H9 (cell line): ENCODE data around the gene CREB3L4. TPM values are rescaled to one million over a fixed set of nuclear protein-coding genes. Genes with fewer than 3 reads are reported as not detected.

Source experiments
- DNase-seq: peaks from one replicate; pipeline ENCODE4 v3.0.0-alpha.2; 2017
- H2AFZ ChIP-seq: one replicate; pipeline ENCODE4 v1.6.1; 2013; ENCODE audit warnings: mild to moderate bottlenecking, low read length, control low read depth, moderate library complexity
- H2AK5ac ChIP-seq: 2 replicates; pipeline ENCODE4 v1.6.1; 2013; ENCODE audit warnings: low read length, control low read depth, mixed read lengths; ENCODE audit not compliant: insufficient read length
- H2BK120ac ChIP-seq: one replicate; pipeline ENCODE4 v1.6.1; 2013; ENCODE audit warnings: low read depth, mild to moderate bottlenecking, low read length, control low read depth, inconsistent platforms; ENCODE audit not compliant: poor library complexity, severe bottlenecking
- H2BK12ac ChIP-seq: 2 replicates; pipeline ENCODE4 v1.6.1; 2013; ENCODE audit warnings: low read length, control low read depth, mixed read lengths, low read depth; ENCODE audit not compliant: insufficient read length
- H2BK15ac ChIP-seq: 2 replicates; pipeline ENCODE4 v1.6.1; 2013; ENCODE audit warnings: low read depth, low read length, control low read depth
- H2BK20ac ChIP-seq: one replicate; pipeline ENCODE4 v1.6.1; 2013; ENCODE audit warnings: low read depth, mild to moderate bottlenecking, low read length, control low read depth, inconsistent platforms; ENCODE audit not compliant: poor library complexity, severe bottlenecking
- H2BK5ac ChIP-seq: 2 replicates; pipeline ENCODE4 v1.6.1; 2013; ENCODE audit warnings: low read length, control low read depth, mixed read lengths; ENCODE audit not compliant: insufficient read length
- H3K14ac ChIP-seq: 2 replicates; pipeline ENCODE4 v1.6.1; 2013; ENCODE audit warnings: low read length, control low read depth; ENCODE audit not compliant: insufficient read depth
- H3K18ac ChIP-seq: 2 replicates; pipeline ENCODE4 v1.6.1; 2013; ENCODE audit warnings: low read depth, mild to moderate bottlenecking, mixed read lengths, low read length, control low read depth; ENCODE audit not compliant: insufficient read length
- H3K23ac ChIP-seq: 2 replicates; pipeline ENCODE4 v1.6.1; 2013; ENCODE audit warnings: low read length, control low read depth, mixed read lengths, low read depth; ENCODE audit not compliant: insufficient read length
- H3K23me2 ChIP-seq: 2 replicates; pipeline ENCODE4 v1.6.1; 2013; ENCODE audit warnings: low read depth, mild to moderate bottlenecking, mixed read lengths, low read length, control low read depth; ENCODE audit not compliant: insufficient read length, poor library complexity, severe bottlenecking
- H3K27ac ChIP-seq: 2 replicates; pipeline ENCODE4 v1.5.1; 2013; ENCODE audit warnings: low read length, control low read depth, mixed read lengths, low read depth; ENCODE audit not compliant: insufficient read length
- H3K27me3 ChIP-seq: 2 replicates; pipeline ENCODE4 v1.6.1; 2013; ENCODE audit warnings: low read length, control low read depth, inconsistent platforms; ENCODE audit not compliant: insufficient read depth
- H3K4ac ChIP-seq: 2 replicates; pipeline ENCODE4 v1.6.1; 2013; ENCODE audit warnings: low read depth, mild to moderate bottlenecking, control low read depth, inconsistent platforms, low read length, moderate library complexity
- H3K4me1 ChIP-seq: 2 replicates; pipeline ENCODE4 v1.6.1; 2013; ENCODE audit warnings: low read length, control low read depth, inconsistent platforms; ENCODE audit not compliant: insufficient read depth
- H3K4me2 ChIP-seq: 2 replicates; pipeline ENCODE4 v1.6.1; 2013; ENCODE audit warnings: low read length, control low read depth, mixed read lengths; ENCODE audit not compliant: insufficient read length, insufficient read depth
- H3K56ac ChIP-seq: 2 replicates; pipeline ENCODE4 v1.6.1; 2013; ENCODE audit warnings: low read depth, mild to moderate bottlenecking, mixed read lengths, low read length, control low read depth; ENCODE audit not compliant: insufficient read length
- H3K79me1 ChIP-seq: 2 replicates; pipeline ENCODE4 v1.6.1; 2013; ENCODE audit warnings: low read depth, mild to moderate bottlenecking, moderate library complexity, low read length, control low read depth, inconsistent platforms; ENCODE audit not compliant: insufficient read depth, poor library complexity, severe bottlenecking
- H3K79me2 ChIP-seq: 2 replicates; pipeline ENCODE4 v1.6.1; 2013; ENCODE audit warnings: low read length, control low read depth, inconsistent platforms; ENCODE audit not compliant: insufficient read depth
- H3K9ac ChIP-seq: 2 replicates; pipeline ENCODE4 v1.6.1; 2013; ENCODE audit warnings: low read length, control low read depth, mixed read lengths; ENCODE audit not compliant: insufficient read length; ENCODE audit errors: extremely low read depth
- H3K9me3 ChIP-seq: one replicate; pipeline ENCODE4 v1.6.1; 2013; ENCODE audit warnings: low read depth, low read length, inconsistent platforms; ENCODE audit not compliant: control insufficient read depth
- H3T11ph ChIP-seq: one replicate; pipeline ENCODE4 v1.6.1; 2013; ENCODE audit warnings: mild to moderate bottlenecking, low read length, control low read depth, inconsistent platforms
- H4K20me1 ChIP-seq: one replicate; pipeline ENCODE4 v1.6.1; 2013; ENCODE audit not compliant: control insufficient read depth, insufficient read length, insufficient read depth
- H4K5ac ChIP-seq: 2 replicates; pipeline ENCODE4 v1.6.1; 2013; ENCODE audit warnings: low read depth, mild to moderate bottlenecking, mixed read lengths, low read length, control low read depth; ENCODE audit not compliant: insufficient read length
- H4K8ac ChIP-seq: replicated peaks from 2 replicates; pipeline ENCODE4 v1.6.1; 2013; ENCODE audit warnings: low read length, control low read depth, mixed read lengths, low read depth; ENCODE audit not compliant: insufficient read length
- H4K91ac ChIP-seq: 2 replicates; pipeline ENCODE4 v1.6.1; 2013; ENCODE audit warnings: low read depth, mild to moderate bottlenecking, moderate library complexity, mixed read lengths, low read length, control low read depth; ENCODE audit not compliant: insufficient read length
- H3K27ac Mint-ChIP-seq, 3 experiments: 2 replicates in 2 of 3; 3 replicates in 1 of 3; pipeline ENCODE4 v1.8.0; 2020 to 2021; ENCODE audit warnings: mixed read lengths in 3 of 3, mild to moderate bottlenecking in 1 of 3, moderate library complexity in 1 of 3
- H3K27me3 Mint-ChIP-seq: 2 replicates; pipeline ENCODE4 v1.8.0; 2021; ENCODE audit warnings: low read depth, mild to moderate bottlenecking, moderate library complexity, mixed read lengths
- H3K36me3 Mint-ChIP-seq, 3 experiments: 2 replicates in 2 of 3; 3 replicates in 1 of 3; pipeline ENCODE4 v1.8.0; 2020 to 2021; ENCODE audit warnings: low read depth in 3 of 3, mixed read lengths in 3 of 3; ENCODE audit not compliant: insufficient read depth in 1 of 3
- H3K4me1 Mint-ChIP-seq, 2 experiments: 2 replicates each; pipeline ENCODE4 v1.8.0; 2020; ENCODE audit warnings: mixed read lengths in 2 of 2
- H3K4me3 Mint-ChIP-seq, 2 experiments: 2 replicates in 1 of 2; 3 replicates in 1 of 2; pipeline ENCODE4 v1.8.0; 2020 to 2021; ENCODE audit warnings: mild to moderate bottlenecking in 2 of 2, mixed read lengths in 2 of 2, moderate library complexity in 1 of 2
- H3K9me3 Mint-ChIP-seq, 2 experiments: 2 replicates in 1 of 2; 3 replicates in 1 of 2; pipeline ENCODE4 v1.8.0; 2020; ENCODE audit warnings: mild to moderate bottlenecking in 2 of 2, mixed read lengths in 2 of 2, moderate library complexity in 1 of 2
- CTCF ChIP-seq: fragments of 200-600 bp; sonication (generic); conservative IDR thresholded peaks from 3 replicates; pipeline ENCODE4 v1.8.0; 2021; ENCODE audit warnings: antibody characterized with exemption, mild to moderate bottlenecking
- WGBS: extraction: QIAGEN DNeasy Blood & Tissue Kit; methylation state at CpG from one replicate; pipeline ENCODE4 v1.1.7; 2013; ENCODE audit warnings: missing lambda C conversion rate, low lambda C conversion rate, mixed read lengths; ENCODE audit not compliant: insufficient read length; ENCODE audit errors: extremely low coverage; 5-methylcytosine and 5-hydroxymethylcytosine counted together
- total RNA-seq: library from RNA; stranded (reverse); gene quantifications from 2 replicates; pipeline ENCODE4 v1.2.1, GENCODE V29; 2021

The CREB3L4 gene
- total RNA-seq, 1 experiment from 2014 or later, result 27.6 TPM

- no peaks in the 10 kb centered on the region for H3K4me1 ChIP-seq
- H2BK5ac ChIP-seq, result no peak overlapping the region
- no peak overlapping the region for H4K5ac ChIP-seq
- H3K79me2 ChIP-seq, result peaks cover 31% of the 10 kb centered on the region; the same call in 1 of the 2 replicates
- H3T11ph ChIP-seq, result no peak overlapping the region
- no peak for TF ChIP-seq CTCF
- Mint-ChIP-seq H3K4me3 (peak overlapping the region; percentile 89 to 94), H3K27ac (peak overlapping the region; percentile 90 to 97 (median 92); a peak in 5 of 7 replicates), H3K36me3 (peaks cover 33 to 40% (median 36%) of the 10 kb centered on the region in 3 experiments), H3K27me3 (no peaks in the 10 kb centered on the region), H3K4me1 (peaks cover 48 to 63% of the 10 kb centered on the region in 2 experiments), H3K9me3 (peaks cover 0 to 4% of the 10 kb centered on the region in 2 experiments; a peak in 2 of 5 replicates)
- peaks cover 29% of the 10 kb centered on the region for H3K23me2 ChIP-seq
- DNase-seq, result no peak
- H3K9me3 ChIP-seq, result no peaks in the 10 kb centered on the region
- H3K56ac ChIP-seq, result no peak overlapping the region
- no peak overlapping the region for H3K4ac ChIP-seq
- H4K8ac ChIP-seq, result no peak overlapping the region
- WGBS, result no CpG with 5 or more reads among the region's 4 CpGs
- no peak overlapping the region for H2BK120ac ChIP-seq
- no peaks in the 10 kb centered on the region for H3K27me3 ChIP-seq
- no peak overlapping the region for H3K27ac ChIP-seq
- H2BK20ac ChIP-seq, result no peak overlapping the region
- no peak overlapping the region for H3K18ac ChIP-seq
- H3K9ac ChIP-seq, result peak overlapping the region; percentile 96
- H3K14ac ChIP-seq, result no peak overlapping the region
- no peaks in the 10 kb centered on the region for H4K20me1 ChIP-seq
- H4K91ac ChIP-seq, result no peak overlapping the region
- H3K23ac ChIP-seq, result no peak overlapping the region
- no peak overlapping the region for H2AK5ac ChIP-seq
- H2BK15ac ChIP-seq, result no peak overlapping the region
- peaks cover 15% of the 10 kb centered on the region for H3K79me1 ChIP-seq
- no peak overlapping the region for H2AFZ ChIP-seq
- no peak overlapping the region for H2BK12ac ChIP-seq
- peak overlapping the region; percentile 96 for H3K4me2 ChIP-seq
Observed at GRCh38 chr1:153961421-153961820, 6.3 kb upstream of the CREB3L4 start.
